A549 (cell line): ENCODE data around the gene HCLS1. TPM values are rescaled to one million over a fixed set of nuclear protein-coding genes. Genes with fewer than 3 reads are reported as not detected.
A peak's percentile ranks its signal among the peaks of the same experiment; 100 is the strongest.

Source experiments
- ATAC-seq, 2 experiments: fragments of 200-7000 bp in 1 of 2; fragments of >200 bp in 1 of 2; cut with Nextera tagmentation in 1 of 2; cut with Tn5 transposase in 1 of 2; 3 replicates each; pipeline versions ENCODE4 v1.8.0 to v1.9.1; 2018 to 2020; ENCODE audit warnings: mild to moderate bottlenecking in 1 of 2, moderate library complexity in 1 of 2
- CTCF ChIA-PET: fragments of 300-600 bp; sonication (Branson Sonifier 250); formaldehyde crosslinking; extraction: SDS; loops from one replicate; lab custom pipeline; 2021; ENCODE audit warnings: antibody characterized with exemption, inconsistent platforms; lab: Yijun Ruan, JAX
- POLR2A ChIA-PET: fragments of 350-600 bp; formaldehyde crosslinking; extraction: SDS; loops from one replicate; lab custom pipeline; 2021; ENCODE audit warnings: antibody characterized with exemption, inconsistent platforms; lab: Yijun Ruan, JAX
- DNase-seq, 2 experiments: peaks; one replicate each; pipeline versions ENCODE4 v3.0.0 to v3.0.0-alpha.2; 2011 to 2016; ENCODE audit warnings: low read depth in 1 of 2, low spot score in 1 of 2
- FAIRE-seq: peaks from 2 replicates; lab custom pipeline; 2011; peaks lifted over from hg19 to GRCh38; lab: Jason Lieb, UNC
- H3K27ac ChIP-seq, 2 experiments: fragments of >200 bp; sonication (Bioruptor Twin); formaldehyde crosslinking; 3 replicates each; pipeline ENCODE4 v1.5.1; 2016 to 2017
- H3K4me1 ChIP-seq: fragments of >200 bp; sonication (Bioruptor Twin); formaldehyde crosslinking; 3 replicates; pipeline ENCODE4 v1.6.1; 2016
- H3K4me2 ChIP-seq: fragments of >200 bp; sonication (Bioruptor Twin); formaldehyde crosslinking; 3 replicates; pipeline ENCODE4 v1.6.1; 2016
- H3K4me3 ChIP-seq: fragments of >200 bp; sonication (Bioruptor Twin); formaldehyde crosslinking; 3 replicates; pipeline ENCODE4 v1.5.1; 2016
- H3K9me3 ChIP-seq: fragments of >200 bp; sonication (Bioruptor Twin); formaldehyde crosslinking; 3 replicates; pipeline ENCODE4 v1.6.1; 2016
- CBX2 ChIP-seq: fragments of 200-600 bp; sonication (generic); IDR thresholded peaks from 2 replicates; pipeline ENCODE4 v1.6.1; 2016; ENCODE audit warnings: low read depth, mild to moderate bottlenecking, borderline replicate concordance
- ESRRA ChIP-seq: fragments of 150-350 bp; IDR thresholded peaks from 2 replicates; pipeline ENCODE4 v1.6.1; 2014; ENCODE audit warnings: mild to moderate bottlenecking, low read length, borderline replicate concordance
- GATA3 ChIP-seq: IDR thresholded peaks from 2 replicates; pipeline ENCODE4 v1.6.1; 2012; ENCODE audit warnings: borderline replicate concordance
- HOXB5 ChIP-seq: fragments of 250-450 bp; sonication (Bioruptor Pico); IDR thresholded peaks from 2 replicates; pipeline ENCODE4 v1.5.0; 2020; ENCODE audit warnings: mild to moderate bottlenecking, moderate library complexity
- KDM1A ChIP-seq: fragments of 200-600 bp; sonication (generic); IDR thresholded peaks from 2 replicates; pipeline ENCODE4 v1.6.1; 2016; ENCODE audit warnings: low read depth, mild to moderate bottlenecking
- MAFK ChIP-seq: fragments of 450-650 bp; IDR thresholded peaks from 2 replicates; pipeline ENCODE4 v1.6.1; 2014; ENCODE audit not compliant: partially characterized antibody
- MAZ ChIP-seq: fragments of 150-350 bp; IDR thresholded peaks from 2 replicates; pipeline ENCODE4 v1.6.1; 2014; ENCODE audit warnings: antibody characterized with exemption, low read depth, low read length, borderline replicate concordance
- NFE2L2 ChIP-seq: fragments of 150-350 bp; conservative IDR thresholded peaks from 2 replicates; pipeline ENCODE4 v1.6.1; 2014; ENCODE audit warnings: low read length
- NPAS2 ChIP-seq: fragments of 250-450 bp; sonication (Bioruptor Pico); IDR thresholded peaks from 2 replicates; pipeline ENCODE4 v1.8.0; 2022; ENCODE audit warnings: mild to moderate bottlenecking, moderate library complexity, borderline replicate concordance
- NR3C1 ChIP-seq: fragments of >200 bp; sonication (Bioruptor Twin); formaldehyde crosslinking; IDR thresholded peaks from 3 replicates; pipeline ENCODE4 v1.6.1; 2017
- RAD21 ChIP-seq, 2 experiments: fragments of >200 bp in 1 of 2; sonication (Bioruptor Twin) in 1 of 2; formaldehyde crosslinking in 1 of 2; IDR thresholded peaks in 1 of 2; conservative IDR thresholded peaks in 1 of 2; 2 replicates in 1 of 2; 3 replicates in 1 of 2; pipeline ENCODE4 v1.6.1; 2012 to 2018; ENCODE audit warnings: inconsistent platforms in 1 of 2
- RFX5 ChIP-seq: fragments of 450-650 bp; IDR thresholded peaks from 2 replicates; pipeline ENCODE4 v1.7.1; 2014; ENCODE audit warnings: antibody characterized with exemption, mild to moderate bottlenecking, moderate library complexity
- ZC3H11A ChIP-seq: fragments of 450-650 bp; IDR thresholded peaks from 2 replicates; pipeline ENCODE4 v1.6.1; 2014; ENCODE audit warnings: antibody characterized with exemption, mild to moderate bottlenecking
- WGBS: methylation state at CpG from one replicate; pipeline ENCODE4 v1.1.6; 2017; ENCODE audit errors: missing lambda C conversion rate; 5-methylcytosine and 5-hydroxymethylcytosine counted together
- polyA plus RNA-seq, 4 experiments: library from polyadenylated mRNA; depleted of rRNA in 3 of 4; stranded (reverse); fragments of >200 nt; fragmentation: RNase III in 1 of 4; extraction: RNeasy Plus Mini Kit Qiagen cat#74134 plus additional on column Dnase treatment in 1 of 4; gene quantifications; 2 replicates in 3 of 4; 3 replicates in 1 of 4; pipeline ENCODE4 v1.2.3, GENCODE V29; 2011 to 2017
- TF ChIP-seq, protein P1 (sequence below): fragments of >200 bp; sonication (Bioruptor Twin); formaldehyde crosslinking; IDR thresholded peaks from 3 replicates; pipeline ENCODE4 v1.6.1; 2016
- TF ChIP-seq, protein P2 (sequence below): IDR thresholded peaks from 2 replicates; pipeline ENCODE4 v1.6.1; 2012; ENCODE audit warnings: low read depth, borderline replicate concordance
- TF ChIP-seq, protein P3 (sequence below): fragments of 150-350 bp; IDR thresholded peaks from 2 replicates; pipeline ENCODE4 v1.6.1; 2014; ENCODE audit warnings: low read depth, mild to moderate bottlenecking, low read length
- TF ChIP-seq, protein P4 (sequence below): fragments of 250-450 bp; sonication (Bioruptor Pico); IDR thresholded peaks from 2 replicates; pipeline ENCODE4 v1.5.0; 2021; ENCODE audit warnings: mild to moderate bottlenecking, moderate library complexity, borderline replicate concordance
- TF ChIP-seq, protein P5 (sequence below): IDR thresholded peaks from 2 replicates; pipeline ENCODE4 v1.6.1; 2012
- TF ChIP-seq, protein P6 (sequence below): IDR thresholded peaks from 2 replicates; pipeline ENCODE4 v1.6.1; 2012

HCLS1 gene
- polyA plus RNA-seq, 2 of the 4 experiments (the other 2 are of a cell fraction): 0.12 to 0.14 TPM

DNA sequence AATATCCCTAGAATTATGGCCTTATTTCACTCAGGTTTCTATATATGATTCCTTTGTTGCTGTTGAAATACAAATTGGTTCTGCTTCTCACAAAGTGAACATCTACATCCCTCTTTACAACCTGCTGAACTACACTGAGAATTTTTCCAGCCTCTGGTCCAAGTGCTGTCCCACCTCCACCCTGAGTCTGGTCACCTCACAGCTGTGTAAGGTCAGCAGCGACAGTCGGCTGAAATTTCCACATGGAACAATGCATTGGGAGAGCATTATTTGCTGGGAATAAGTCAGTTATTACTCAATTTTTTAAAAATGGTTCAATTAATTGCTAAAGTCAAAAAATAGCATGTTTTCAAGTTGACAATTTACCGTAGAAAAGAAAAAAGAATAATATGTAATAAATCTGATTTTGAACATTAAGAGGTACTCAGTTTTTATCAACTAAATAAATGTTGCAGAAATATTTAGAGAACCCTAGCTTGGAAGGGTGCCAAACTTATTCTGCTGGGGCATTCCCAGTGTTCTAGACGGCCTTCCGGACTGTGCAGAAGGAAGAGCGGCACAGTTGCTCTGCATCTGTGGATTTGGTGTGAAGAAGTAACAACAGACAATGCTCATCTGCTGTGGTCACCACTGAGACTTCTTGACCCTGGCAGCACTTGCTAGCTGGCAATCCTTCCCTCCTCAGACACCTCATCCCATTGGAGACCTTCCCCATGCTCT lies 1.8 kb downstream of the HCLS1 start (continued):
- TF ChIP-seq ESRRA: no peak
- TF ChIP-seq, protein P1, sequence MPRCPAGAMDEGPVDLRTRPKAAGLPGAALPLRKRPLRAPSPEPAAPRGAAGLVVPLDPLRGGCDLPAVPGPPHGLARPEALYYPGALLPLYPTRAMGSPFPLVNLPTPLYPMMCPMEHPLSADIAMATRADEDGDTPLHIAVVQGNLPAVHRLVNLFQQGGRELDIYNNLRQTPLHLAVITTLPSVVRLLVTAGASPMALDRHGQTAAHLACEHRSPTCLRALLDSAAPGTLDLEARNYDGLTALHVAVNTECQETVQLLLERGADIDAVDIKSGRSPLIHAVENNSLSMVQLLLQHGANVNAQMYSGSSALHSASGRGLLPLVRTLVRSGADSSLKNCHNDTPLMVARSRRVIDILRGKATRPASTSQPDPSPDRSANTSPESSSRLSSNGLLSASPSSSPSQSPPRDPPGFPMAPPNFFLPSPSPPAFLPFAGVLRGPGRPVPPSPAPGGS: no peak
- no peak for TF ChIP-seq CBX2
- TF ChIP-seq RAD21 (conservative IDR thresholded peaks at IDR 0.05 in 1 of 2, IDR thresholded peaks at IDR 0.05 in 1 of 2): no peak

DNA sequence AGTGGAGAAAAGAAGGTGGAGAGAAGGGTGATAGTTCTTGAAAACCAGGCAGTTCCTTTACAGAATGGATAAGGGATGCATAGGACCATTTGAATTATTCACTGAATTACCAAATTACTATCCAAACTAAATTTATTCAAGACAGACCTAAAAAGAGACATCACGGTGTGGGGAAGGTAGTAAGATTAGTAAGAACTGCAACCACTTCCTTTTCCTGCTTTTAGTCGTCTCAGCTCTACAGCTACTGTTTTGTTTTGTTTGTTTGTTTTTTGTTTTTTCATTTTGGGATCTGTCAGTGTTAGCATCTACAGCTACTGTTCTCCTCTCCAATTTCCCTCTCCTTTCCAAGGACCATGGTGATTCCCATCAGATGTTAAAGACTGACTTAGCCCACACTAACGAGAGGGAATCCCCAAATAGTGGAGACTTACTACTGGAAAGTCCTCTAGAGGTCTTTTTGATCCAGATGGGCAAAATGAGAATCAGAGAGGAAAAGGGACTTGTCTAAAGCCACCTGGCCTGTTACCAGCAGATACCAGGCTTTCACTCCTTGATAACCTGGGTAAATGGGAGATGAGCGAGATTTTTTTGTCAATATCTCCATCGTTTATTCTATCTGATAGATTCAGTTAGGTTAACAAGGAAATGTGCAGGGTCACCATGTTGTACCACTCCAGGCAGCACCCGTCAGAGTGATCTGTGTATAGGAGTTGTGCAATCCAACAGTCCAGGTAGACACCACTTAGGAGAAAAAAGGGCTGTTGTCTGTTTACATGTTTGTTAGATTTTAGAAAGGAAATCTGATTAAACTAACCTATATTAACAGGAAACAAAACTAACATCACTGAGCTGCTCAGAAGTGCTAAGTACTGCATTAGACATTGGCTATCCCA lies 6.0 kb downstream of the HCLS1 start:
- TF ChIP-seq, protein P2, sequence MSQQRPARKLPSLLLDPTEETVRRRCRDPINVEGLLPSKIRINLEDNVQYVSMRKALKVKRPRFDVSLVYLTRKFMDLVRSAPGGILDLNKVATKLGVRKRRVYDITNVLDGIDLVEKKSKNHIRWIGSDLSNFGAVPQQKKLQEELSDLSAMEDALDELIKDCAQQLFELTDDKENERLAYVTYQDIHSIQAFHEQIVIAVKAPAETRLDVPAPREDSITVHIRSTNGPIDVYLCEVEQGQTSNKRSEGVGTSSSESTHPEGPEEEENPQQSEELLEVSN: no peak
- no peak for TF ChIP-seq RFX5
- Histone ChIP-seq H3K4me2 (no peak overlapping the region), H3K9me3 (no peaks in the 10 kb centered on the region), H3K27ac (no peak overlapping the region), H3K4me3 (no peak overlapping the region), H3K4me1 (peaks cover 6% of the 10 kb centered on the region; the same call in 1 of the 3 replicates)
- DNase-seq: no peak
- ChIA-PET POLR2A (no interaction called here), CTCF (interaction anchor here (0.6 kb wide), 1 partner anchor 108 kb away, joined by 5 read pairs; no protein-coding TSS in a partner anchor)
- no peak for ATAC-seq
- no peak for FAIRE-seq
- 83% methylated on average over 6 of the region's 6 CpGs for WGBS

DNA sequence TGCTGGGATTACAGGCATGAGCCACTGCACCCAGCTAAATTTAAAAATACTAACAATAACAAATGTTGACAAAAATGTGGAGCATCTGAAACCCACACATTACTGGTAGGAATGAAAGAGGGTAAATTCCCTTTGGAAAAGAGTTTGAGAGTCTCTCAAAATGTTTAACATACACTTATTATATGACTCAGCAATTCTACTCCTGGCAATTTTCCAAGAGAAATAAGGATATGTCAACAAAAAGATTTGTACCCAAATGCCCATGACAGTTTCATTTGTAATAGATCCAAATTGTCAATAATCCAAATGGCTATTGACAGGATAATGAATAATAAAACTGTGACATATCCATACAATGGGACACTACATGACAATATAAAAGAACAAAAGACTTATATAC lies 9.0 kb downstream of the HCLS1 start:
- H3K27ac ChIP-seq: peak overlapping the region; percentile 23 to 76; a peak in 5 of 6 replicates
- no peak for FAIRE-seq
- peak; percentile 97 for TF ChIP-seq MAFK
- TF ChIP-seq NR3C1: no peak
- peak; percentile 92 for TF ChIP-seq NFE2L2
- TF ChIP-seq, protein P3, sequence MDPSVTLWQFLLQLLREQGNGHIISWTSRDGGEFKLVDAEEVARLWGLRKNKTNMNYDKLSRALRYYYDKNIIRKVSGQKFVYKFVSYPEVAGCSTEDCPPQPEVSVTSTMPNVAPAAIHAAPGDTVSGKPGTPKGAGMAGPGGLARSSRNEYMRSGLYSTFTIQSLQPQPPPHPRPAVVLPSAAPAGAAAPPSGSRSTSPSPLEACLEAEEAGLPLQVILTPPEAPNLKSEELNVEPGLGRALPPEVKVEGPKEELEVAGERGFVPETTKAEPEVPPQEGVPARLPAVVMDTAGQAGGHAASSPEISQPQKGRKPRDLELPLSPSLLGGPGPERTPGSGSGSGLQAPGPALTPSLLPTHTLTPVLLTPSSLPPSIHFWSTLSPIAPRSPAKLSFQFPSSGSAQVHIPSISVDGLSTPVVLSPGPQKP: no peak
- TF ChIP-seq, protein P1: no peak
- no peak for TF ChIP-seq HOXB5 (CRISPR knock-in tag)
- TF ChIP-seq, protein P4, sequence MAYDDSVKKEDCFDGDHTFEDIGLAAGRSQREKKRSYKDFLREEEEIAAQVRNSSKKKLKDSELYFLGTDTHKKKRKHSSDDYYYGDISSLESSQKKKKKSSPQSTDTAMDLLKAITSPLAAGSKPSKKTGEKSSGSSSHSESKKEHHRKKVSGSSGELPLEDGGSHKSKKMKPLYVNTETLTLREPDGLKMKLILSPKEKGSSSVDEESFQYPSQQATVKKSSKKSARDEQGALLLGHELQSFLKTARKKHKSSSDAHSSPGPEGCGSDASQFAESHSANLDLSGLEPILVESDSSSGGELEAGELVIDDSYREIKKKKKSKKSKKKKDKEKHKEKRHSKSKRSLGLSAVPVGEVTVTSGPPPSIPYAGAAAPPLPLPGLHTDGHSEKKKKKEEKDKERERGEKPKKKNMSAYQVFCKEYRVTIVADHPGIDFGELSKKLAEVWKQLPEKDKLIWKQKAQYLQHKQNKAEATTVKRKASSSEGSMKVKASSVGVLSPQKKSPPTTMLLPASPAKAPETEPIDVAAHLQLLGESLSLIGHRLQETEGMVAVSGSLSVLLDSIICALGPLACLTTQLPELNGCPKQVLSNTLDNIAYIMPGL (CRISPR knock-in tag): no peak
- TF ChIP-seq KDM1A: no peak
- TF ChIP-seq ZC3H11A: no peak
- TF ChIP-seq, protein P5, sequence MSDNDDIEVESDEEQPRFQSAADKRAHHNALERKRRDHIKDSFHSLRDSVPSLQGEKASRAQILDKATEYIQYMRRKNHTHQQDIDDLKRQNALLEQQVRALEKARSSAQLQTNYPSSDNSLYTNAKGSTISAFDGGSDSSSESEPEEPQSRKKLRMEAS: no peak
- no peak for TF ChIP-seq NPAS2
- TF ChIP-seq, protein P6, sequence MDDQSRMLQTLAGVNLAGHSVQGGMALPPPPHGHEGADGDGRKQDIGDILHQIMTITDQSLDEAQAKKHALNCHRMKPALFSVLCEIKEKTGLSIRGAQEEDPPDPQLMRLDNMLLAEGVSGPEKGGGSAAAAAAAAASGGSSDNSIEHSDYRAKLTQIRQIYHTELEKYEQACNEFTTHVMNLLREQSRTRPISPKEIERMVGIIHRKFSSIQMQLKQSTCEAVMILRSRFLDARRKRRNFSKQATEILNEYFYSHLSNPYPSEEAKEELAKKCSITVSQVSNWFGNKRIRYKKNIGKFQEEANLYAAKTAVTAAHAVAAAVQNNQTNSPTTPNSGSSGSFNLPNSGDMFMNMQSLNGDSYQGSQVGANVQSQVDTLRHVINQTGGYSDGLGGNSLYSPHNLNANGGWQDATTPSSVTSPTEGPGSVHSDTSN: no peak
- TF ChIP-seq GATA3: no peak
- TF ChIP-seq MAZ: no peak
- no peak for ATAC-seq
- no peaks in the 10 kb centered on the region for H3K9me3 ChIP-seq
- peaks cover 6% of the 10 kb centered on the region; the same call in 1 of the 3 replicates for H3K4me1 ChIP-seq
- CTCF ChIA-PET: no interaction called here
- POLR2A ChIA-PET: no interaction called here
- DNase-seq: peak in 1 of 2 experiments; percentile 20
- H3K4me2 ChIP-seq: no peak overlapping the region; the same call in 2 of the 3 replicates
- no peak overlapping the region for H3K4me3 ChIP-seq
